HG03378 (cell line): ENCODE results near the gene ANO10.
A peak's percentile ranks its signal among the peaks of the same experiment; 100 is the strongest.
"Not testable (repeated sequence)": the region's sequence is repeated elsewhere in the genome, so short reads cannot be mapped to it uniquely, and the experiment has no call there.

Experiments used
- ATAC-seq: cut with Tn5 transposase; IDR thresholded peaks from one replicate; pipeline ENCODE4 v1.9.1; 2021; ENCODE audit warnings: mild to moderate bottlenecking, moderate library complexity; ENCODE audit not compliant: unreplicated experiment

ANO10 gene

GRCh38 chr3:43523454-43524053, 98.3 kb downstream of the ANO10 start:
- peak; percentile 93 for ATAC-seq

GRCh38 chr3:43522727-43523362, 99.0 kb downstream of the ANO10 start:
- ATAC-seq: no peak

- no peak for ATAC-seq
Observed at GRCh38 chr3:43521941-43522340, 99.9 kb downstream of the ANO10 start.

- not testable (repeated sequence) for ATAC-seq
Observed at GRCh38 chr3:43518515-43518914, 103.3 kb downstream of the ANO10 start.

GRCh38 chr3:43515970-43516635, 105.7 kb downstream of the ANO10 start:
- ATAC-seq: no peak

- ATAC-seq: no peak
Observed at GRCh38 chr3:43515208-43515917, 106.4 kb downstream of the ANO10 start.

- no peak for ATAC-seq
Observed at GRCh38 chr3:43512754-43513404, 108.9 kb downstream of the ANO10 start.

- ATAC-seq: no peak
Observed at GRCh38 chr3:43506644-43507043, 115.2 kb downstream of the ANO10 start.

GRCh38 chr3:43505351-43505750, 116.5 kb downstream of the ANO10 start:
- no peak for ATAC-seq

- no peak for ATAC-seq
Observed at GRCh38 chr3:43503067-43503728, 118.6 kb downstream of the ANO10 start.

- ATAC-seq: no peak
Observed at GRCh38 chr3:43499256-43499655, 122.6 kb downstream of the ANO10 start.

- no peak for ATAC-seq
Observed at GRCh38 chr3:43497905-43498365, 123.9 kb downstream of the ANO10 start.

- no peak for ATAC-seq
Observed at GRCh38 chr3:43497422-43497821, 124.4 kb downstream of the ANO10 start.

GRCh38 chr3:43496740-43497375, 125.0 kb downstream of the ANO10 start:
- no peak for ATAC-seq

- not testable (repeated sequence) for ATAC-seq
Observed at GRCh38 chr3:43492932-43493331, 128.9 kb downstream of the ANO10 start.

- ATAC-seq: not testable (repeated sequence)
Observed at GRCh38 chr3:43491807-43492206, 130.0 kb downstream of the ANO10 start.

- no peak for ATAC-seq
Observed at GRCh38 chr3:43490640-43491185, 131.1 kb downstream of the ANO10 start.

GRCh38 chr3:43489930-43490329, 131.9 kb downstream of the ANO10 start:
- ATAC-seq: no peak

GRCh38 chr3:43485931-43486330, 135.9 kb downstream of the ANO10 start:
- no peak for ATAC-seq
